WTC11 (cell line): Measurements from ENCODE around the gene RCOR3. TPM values are rescaled to one million over a fixed set of nuclear protein-coding genes. Genes with fewer than 3 reads are reported as not detected.

Experiments used
- ATAC-seq: fragments of 200-7000 bp; cut with Tn5 transposase; 2 replicates; pipeline ENCODE4 v1.10.0; 2021; ENCODE audit warnings: mild to moderate bottlenecking, moderate library complexity
- CTCF ChIA-PET: fragments of 300-600 bp; sonication (Branson Sonifier 250); formaldehyde crosslinking; loops from one replicate; lab custom pipeline; 2021; ENCODE audit warnings: antibody characterized with exemption; lab: Charles Lee
- POLR2A ChIA-PET: fragments of 350-600 bp; sonication (Branson Sonifier 250); formaldehyde crosslinking; loops from one replicate; lab custom pipeline; 2021; ENCODE audit warnings: antibody characterized with exemption; lab: Charles Lee
- DNase-seq: peaks from one replicate; pipeline ENCODE4 v3.0.0; 2021; ENCODE audit warnings: low spot score
- H3K27ac Mint-ChIP-seq: 2 replicates; pipeline ENCODE4 v1.8.0; 2021; ENCODE audit warnings: mixed read lengths
- H3K27me3 Mint-ChIP-seq: 2 replicates; pipeline ENCODE4 v1.8.0; 2021; ENCODE audit warnings: low read depth, mild to moderate bottlenecking, moderate library complexity, mixed read lengths
- H3K36me3 Mint-ChIP-seq: 2 replicates; pipeline ENCODE4 v1.8.0; 2021; ENCODE audit warnings: mixed read lengths
- H3K4me1 Mint-ChIP-seq: 2 replicates; pipeline ENCODE4 v1.8.0; 2022; ENCODE audit warnings: mixed read lengths
- H3K4me3 Mint-ChIP-seq: 2 replicates; pipeline ENCODE4 v1.8.0; 2021; ENCODE audit warnings: mild to moderate bottlenecking, moderate library complexity, mixed read lengths
- H3K9me3 Mint-ChIP-seq: 2 replicates; pipeline ENCODE4 v1.8.0; 2021; ENCODE audit warnings: mixed read lengths
- ARID4B ChIP-seq: sonication (generic); formaldehyde crosslinking; IDR thresholded peaks from 2 replicates; pipeline ENCODE4 v1.8.0; 2023; ENCODE audit warnings: missing genetic modification reagents, mild to moderate bottlenecking, borderline replicate concordance
- CTCF ChIP-seq: fragments of 200-600 bp; IDR thresholded peaks from 2 replicates; pipeline ENCODE4 v1.8.0; 2022; ENCODE audit warnings: antibody characterized with exemption
- GABPB1 ChIP-seq: sonication (generic); formaldehyde crosslinking; IDR thresholded peaks from 2 replicates; pipeline ENCODE4 v1.8.1; 2023; ENCODE audit warnings: mild to moderate bottlenecking, missing genetic modification reagents
- MLX ChIP-seq: sonication (generic); formaldehyde crosslinking; IDR thresholded peaks from 2 replicates; pipeline ENCODE4 v1.8.1; 2023; ENCODE audit warnings: mild to moderate bottlenecking, missing genetic modification reagents, moderate library complexity
- NR2C2 ChIP-seq: sonication (generic); formaldehyde crosslinking; IDR thresholded peaks from 2 replicates; pipeline ENCODE4 v1.8.0; 2022; ENCODE audit warnings: mild to moderate bottlenecking, missing genetic modification reagents
- NR3C1 ChIP-seq: sonication (generic); formaldehyde crosslinking; conservative IDR thresholded peaks from 2 replicates; pipeline ENCODE4 v1.8.1; 2023; ENCODE audit warnings: low read depth, mild to moderate bottlenecking, missing genetic modification reagents
- TP53 ChIP-seq: sonication (generic); formaldehyde crosslinking; IDR thresholded peaks from 2 replicates; pipeline ENCODE4 v1.8.1; 2023; ENCODE audit warnings: mild to moderate bottlenecking, missing genetic modification reagents
- ZBTB21 ChIP-seq: sonication (generic); formaldehyde crosslinking; IDR thresholded peaks from 2 replicates; pipeline ENCODE4 v1.8.1; 2023; ENCODE audit warnings: mild to moderate bottlenecking, missing genetic modification reagents, borderline replicate concordance
- ZNF263 ChIP-seq: sonication (generic); formaldehyde crosslinking; IDR thresholded peaks from 2 replicates; pipeline ENCODE4 v1.8.1; 2022; ENCODE audit warnings: low read depth, mild to moderate bottlenecking, moderate library complexity, missing genetic modification reagents
- ZNF281 ChIP-seq: sonication (generic); formaldehyde crosslinking; IDR thresholded peaks from 2 replicates; pipeline ENCODE4 v1.8.0; 2023; ENCODE audit warnings: mild to moderate bottlenecking, missing genetic modification reagents
- total RNA-seq: library from RNA; stranded (reverse); gene quantifications from 3 replicates; pipeline ENCODE4 v1.2.3, GENCODE V29; 2021
- TF ChIP-seq, protein P1 (sequence below): sonication (generic); formaldehyde crosslinking; IDR thresholded peaks from 2 replicates; pipeline ENCODE4 v1.8.1; 2023; ENCODE audit warnings: mild to moderate bottlenecking, moderate library complexity, missing genetic modification reagents

RCOR3 gene
- total RNA-seq, 1 experiment from 2014 or later = 35.9 TPM

GRCh38 chr1:211258756-211259637 is at the start of gene RCOR3 (continued):
- 0 out of 2 replicates have a peak, but pooled peaks have one; percentile 57 for TF ChIP-seq ARID4B (CRISPR knock-in tag)
- TF ChIP-seq ZNF263 = no peak
- TF ChIP-seq NR2C2 (CRISPR knock-in tag) = no peak
- peak; percentile 15; the same call in 1 of the 2 replicates for TF ChIP-seq ZNF281 (CRISPR knock-in tag)
- TF ChIP-seq ZBTB21 (CRISPR knock-in tag) = no peak
- TF ChIP-seq TP53 (CRISPR knock-in tag) = no peak
- no peak for TF ChIP-seq NR3C1 (CRISPR knock-in tag)
- peak; percentile 72 for TF ChIP-seq CTCF
- peak; percentile 52; the same call in 1 of the 2 replicates for TF ChIP-seq GABPB1
- TF ChIP-seq, protein P1, sequence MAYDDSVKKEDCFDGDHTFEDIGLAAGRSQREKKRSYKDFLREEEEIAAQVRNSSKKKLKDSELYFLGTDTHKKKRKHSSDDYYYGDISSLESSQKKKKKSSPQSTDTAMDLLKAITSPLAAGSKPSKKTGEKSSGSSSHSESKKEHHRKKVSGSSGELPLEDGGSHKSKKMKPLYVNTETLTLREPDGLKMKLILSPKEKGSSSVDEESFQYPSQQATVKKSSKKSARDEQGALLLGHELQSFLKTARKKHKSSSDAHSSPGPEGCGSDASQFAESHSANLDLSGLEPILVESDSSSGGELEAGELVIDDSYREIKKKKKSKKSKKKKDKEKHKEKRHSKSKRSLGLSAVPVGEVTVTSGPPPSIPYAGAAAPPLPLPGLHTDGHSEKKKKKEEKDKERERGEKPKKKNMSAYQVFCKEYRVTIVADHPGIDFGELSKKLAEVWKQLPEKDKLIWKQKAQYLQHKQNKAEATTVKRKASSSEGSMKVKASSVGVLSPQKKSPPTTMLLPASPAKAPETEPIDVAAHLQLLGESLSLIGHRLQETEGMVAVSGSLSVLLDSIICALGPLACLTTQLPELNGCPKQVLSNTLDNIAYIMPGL (CRISPR knock-in tag) = peak; percentile 97

DNA sequence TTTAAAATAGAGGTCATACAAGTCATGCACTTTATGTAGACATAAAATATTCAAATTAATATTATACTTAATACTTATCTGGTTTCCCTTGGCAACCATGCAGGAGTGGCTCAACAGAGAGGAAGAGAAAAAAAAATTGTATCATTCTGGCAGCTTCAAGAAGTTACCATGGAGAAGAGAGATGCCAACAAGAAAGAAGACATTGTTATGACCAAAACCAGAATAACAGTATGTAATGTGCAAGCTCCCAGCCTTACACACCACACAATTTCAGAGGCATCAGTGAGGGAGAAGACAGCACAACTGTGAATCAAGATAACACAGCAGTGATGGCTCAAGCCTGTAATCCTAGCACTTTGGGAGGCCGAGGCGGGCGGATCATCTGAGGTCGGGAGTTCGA is 49.1 kb upstream of the RCOR3 start:
- no peak for DNase-seq
- POLR2A ChIA-PET = no interaction called here
- TF ChIP-seq MLX (CRISPR knock-in tag) = no peak

More for the DNA sequence above, 49.1 kb upstream of the RCOR3 start:
- CTCF ChIA-PET = no interaction called here
- H3K4me1 Mint-ChIP-seq = no peaks in the 10 kb centered on the region
- H3K9me3 Mint-ChIP-seq = peaks cover 11% of the 10 kb centered on the region; the same call in 1 of the 2 replicates
- no peaks in the 10 kb centered on the region for H3K27me3 Mint-ChIP-seq
- ATAC-seq = no peak
- no peaks in the 10 kb centered on the region for H3K36me3 Mint-ChIP-seq
- H3K4me3 Mint-ChIP-seq = no peak overlapping the region
- no peak overlapping the region for H3K27ac Mint-ChIP-seq
